Measurements from ENCODE around the gene CELSR3. TPM values are rescaled to one million over a fixed set of nuclear protein-coding genes. Genes with fewer than 3 reads are reported as not detected.
A peak's percentile ranks its signal among the peaks of the same experiment; 100 is the strongest.

CELSR3 gene
- total RNA-seq, 6 donors from 2014 or later = 0.76 to 10.5 (median 1.5) TPM

DNA sequence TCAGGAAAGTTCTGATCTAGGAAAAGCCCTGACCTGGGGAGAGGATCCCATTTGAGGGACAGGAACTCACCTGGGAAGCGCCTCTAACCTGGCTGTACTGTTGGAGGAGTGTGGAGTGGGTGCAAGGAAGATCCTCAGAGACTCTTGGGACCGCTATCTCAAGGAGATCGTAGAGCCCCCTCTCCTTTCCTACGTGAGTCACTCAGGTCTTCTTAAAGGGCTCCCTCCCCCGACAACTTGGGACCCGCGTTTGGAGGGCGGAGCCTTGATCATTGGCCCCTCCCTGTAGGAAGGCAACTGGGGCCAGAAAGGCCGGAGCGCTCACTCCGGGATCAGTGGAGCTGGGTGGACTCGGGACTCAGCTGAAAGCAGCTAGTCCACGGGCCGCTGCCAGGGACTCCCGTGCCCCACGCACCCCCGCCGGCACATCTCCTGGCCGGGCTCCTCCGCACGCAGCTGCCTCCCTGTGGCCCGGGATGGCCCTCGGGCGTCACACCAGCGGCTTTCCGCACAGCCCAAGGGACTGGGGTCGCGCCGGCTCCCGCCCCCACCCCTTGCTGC lies 27.9 kb downstream of the CELSR3 start:
- no peaks in the 10 kb centered on the region for H3K27me3 ChIP-seq
- H3K4me3 ChIP-seq = peak overlapping the region; percentile 77 to 98 (median 87)
- no peaks in the 10 kb centered on the region for H3K9me3 ChIP-seq
- H3K27ac ChIP-seq = peak overlapping the region; percentile 71 to 86 (median 82)
- DNase-seq (peak in 1 of 2 donors; percentile 72), ATAC-seq (ENCODE audit: low FRiP score in 2 of 2) (peak; percentile 10 to 70)
- H3K36me3 ChIP-seq = peaks cover 0 to 34% (median 17%) of the 10 kb centered on the region in 4 donors
- peaks cover 18 to 26% (median 23%) of the 10 kb centered on the region in 4 donors for H3K4me1 ChIP-seq
- WGBS, 2 donors = 10% methylated on average over 8 to 9 of the region's 30 CpGs
- TF ChIP-seq POLR2AphosphoS5 (IDR thresholded peaks at IDR 0.05) = no peak
- TF ChIP-seq, protein P1, sequence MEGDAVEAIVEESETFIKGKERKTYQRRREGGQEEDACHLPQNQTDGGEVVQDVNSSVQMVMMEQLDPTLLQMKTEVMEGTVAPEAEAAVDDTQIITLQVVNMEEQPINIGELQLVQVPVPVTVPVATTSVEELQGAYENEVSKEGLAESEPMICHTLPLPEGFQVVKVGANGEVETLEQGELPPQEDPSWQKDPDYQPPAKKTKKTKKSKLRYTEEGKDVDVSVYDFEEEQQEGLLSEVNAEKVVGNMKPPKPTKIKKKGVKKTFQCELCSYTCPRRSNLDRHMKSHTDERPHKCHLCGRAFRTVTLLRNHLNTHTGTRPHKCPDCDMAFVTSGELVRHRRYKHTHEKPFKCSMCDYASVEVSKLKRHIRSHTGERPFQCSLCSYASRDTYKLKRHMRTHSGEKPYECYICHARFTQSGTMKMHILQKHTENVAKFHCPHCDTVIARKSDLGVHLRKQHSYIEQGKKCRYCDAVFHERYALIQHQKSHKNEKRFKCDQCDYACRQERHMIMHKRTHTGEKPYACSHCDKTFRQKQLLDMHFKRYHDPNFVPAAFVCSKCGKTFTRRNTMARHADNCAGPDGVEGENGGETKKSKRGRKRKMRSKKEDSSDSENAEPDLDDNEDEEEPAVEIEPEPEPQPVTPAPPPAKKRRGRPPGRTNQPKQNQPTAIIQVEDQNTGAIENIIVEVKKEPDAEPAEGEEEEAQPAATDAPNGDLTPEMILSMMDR (IDR thresholded peaks at IDR 0.05) = no peak
- TF ChIP-seq POLR2A (IDR thresholded peaks at IDR 0.05) = no peak
- TF ChIP-seq EP300 (IDR thresholded peaks at IDR 0.05) = no peak

DNA sequence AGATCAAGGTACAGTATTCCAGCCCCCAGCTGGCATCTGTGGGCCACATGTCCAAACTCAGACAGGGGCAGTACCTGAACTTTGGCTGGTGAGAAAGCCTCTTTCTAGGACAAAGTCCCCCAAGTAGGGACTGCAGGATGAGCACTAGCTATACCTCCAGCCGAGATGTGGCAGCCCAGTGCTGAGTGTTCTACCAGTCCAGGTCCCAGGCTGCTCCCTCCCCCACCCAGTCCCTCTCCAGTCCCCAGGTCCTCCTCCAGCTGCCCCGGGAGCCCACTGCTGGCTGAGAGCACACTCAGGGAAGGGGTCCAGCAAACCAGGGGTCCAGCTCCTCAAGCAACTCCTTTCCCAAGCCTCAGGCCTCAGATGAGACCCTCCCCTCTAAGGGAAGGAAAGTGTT lies 28.9 kb downstream of the CELSR3 start:
- H3K36me3 ChIP-seq = peaks cover 0 to 44% (median 24%) of the 10 kb centered on the region in 4 donors
- ATAC-seq (ENCODE audit: low FRiP score in 2 of 2) = no peak
- peaks cover 18 to 26% (median 23%) of the 10 kb centered on the region in 4 donors for H3K4me1 ChIP-seq
- TF ChIP-seq, protein P1 (IDR thresholded peaks at IDR 0.05) = no peak
- TF ChIP-seq POLR2AphosphoS5 (IDR thresholded peaks at IDR 0.05) = no peak
- no peak for TF ChIP-seq POLR2A (IDR thresholded peaks at IDR 0.05)
- TF ChIP-seq EP300 (IDR thresholded peaks at IDR 0.05) = no peak
- no peak for DNase-seq
- no peaks in the 10 kb centered on the region for H3K9me3 ChIP-seq
- 86 to 95% methylated on average over 1 to 2 of the region's 2 CpGs for WGBS, 2 donors
- H3K27me3 ChIP-seq = no peaks in the 10 kb centered on the region
- H3K27ac ChIP-seq = peak overlapping the region in 1 of 4 donors; percentile 79
- H3K4me3 ChIP-seq = no peak overlapping the region

DNA sequence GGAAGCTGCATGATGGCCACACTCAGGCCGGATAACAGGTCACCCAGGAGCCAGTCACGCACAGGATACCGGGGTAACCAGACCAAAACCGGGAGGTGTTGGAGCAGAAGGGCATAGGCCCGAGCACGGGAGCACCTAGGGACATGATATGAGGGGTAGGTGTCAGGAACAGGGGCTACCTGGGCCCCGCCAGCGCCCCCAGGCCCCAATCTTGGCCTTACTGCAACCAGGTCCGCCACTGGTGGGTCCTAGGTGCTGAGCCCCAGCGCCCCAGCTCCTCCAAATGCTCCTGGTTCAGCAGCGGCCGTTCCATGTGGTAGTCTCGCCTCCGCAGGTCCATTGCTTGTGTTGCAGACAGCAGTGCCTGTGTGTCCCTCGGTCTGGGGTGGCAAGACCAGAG lies 29.4 kb downstream of the CELSR3 start:
- H3K27ac ChIP-seq = no peak overlapping the region
- H3K9me3 ChIP-seq = no peaks in the 10 kb centered on the region
- ATAC-seq (ENCODE audit: low FRiP score in 2 of 2) (no peak), DNase-seq (peak in 1 of 2 donors; percentile 77)
- TF ChIP-seq, protein P1 (IDR thresholded peaks at IDR 0.05) = no peak
- TF ChIP-seq POLR2A (IDR thresholded peaks at IDR 0.05) = no peak
- TF ChIP-seq POLR2AphosphoS5 (IDR thresholded peaks at IDR 0.05) = no peak
- TF ChIP-seq EP300 (IDR thresholded peaks at IDR 0.05) = no peak
- H3K27me3 ChIP-seq = no peaks in the 10 kb centered on the region
- peaks cover 0 to 48% (median 26%) of the 10 kb centered on the region in 4 donors for H3K36me3 ChIP-seq
- H3K4me3 ChIP-seq = no peak overlapping the region
- WGBS, 2 donors = 97% methylated on average over 13 to 15 of the region's 15 CpGs
- H3K4me1 ChIP-seq = peaks cover 18 to 26% (median 23%) of the 10 kb centered on the region in 4 donors

DNA sequence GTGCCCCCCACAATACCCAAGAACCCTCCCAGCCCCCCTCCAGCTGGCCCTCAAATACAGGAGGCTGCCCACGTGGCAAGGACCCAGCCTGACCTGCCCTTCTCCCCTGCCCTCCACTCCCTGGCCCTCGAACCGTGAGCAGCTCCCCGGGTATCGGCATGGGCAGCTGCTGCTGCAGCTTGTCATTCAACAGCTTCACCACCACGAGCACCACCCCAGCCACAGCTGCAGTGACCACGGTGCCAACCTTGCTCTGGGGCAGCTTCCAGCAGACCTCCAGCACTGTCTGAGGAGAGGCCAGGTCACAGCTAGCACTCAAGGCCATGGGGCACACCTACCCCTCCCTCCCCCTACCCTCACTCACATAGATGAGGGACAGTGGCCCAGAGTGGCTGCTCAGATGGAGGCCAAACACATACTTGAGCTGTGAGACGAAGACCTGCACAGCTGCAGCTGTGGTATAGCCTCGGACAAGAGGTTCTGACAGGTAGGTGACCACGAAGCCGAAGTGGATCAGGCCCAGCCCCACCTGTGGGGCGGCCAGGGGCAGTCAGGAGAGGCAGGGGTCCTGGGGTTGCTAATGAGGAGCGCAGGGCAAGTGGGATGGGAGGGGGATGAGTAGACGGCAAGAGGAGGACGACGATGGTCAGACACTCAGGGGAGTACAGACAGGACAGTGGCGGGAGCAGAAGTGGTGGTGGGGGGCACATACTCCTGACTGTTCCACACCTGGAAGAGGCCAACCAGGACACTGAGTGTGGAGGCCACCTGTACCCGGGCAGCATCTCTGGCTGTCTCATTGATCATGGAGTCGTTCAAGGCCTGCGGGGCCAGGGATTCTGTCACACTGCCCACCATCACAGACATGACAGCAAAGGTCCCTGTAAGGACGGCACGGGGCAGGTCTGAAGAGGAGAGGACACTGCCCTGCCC lies 30.9 kb downstream of the CELSR3 start:
- H3K27me3 ChIP-seq = no peaks in the 10 kb centered on the region
- TF ChIP-seq POLR2A (IDR thresholded peaks at IDR 0.05) = no peak
- TF ChIP-seq EP300 (IDR thresholded peaks at IDR 0.05) = no peak
- no peak for TF ChIP-seq POLR2AphosphoS5 (IDR thresholded peaks at IDR 0.05)
- TF ChIP-seq, protein P1 (IDR thresholded peaks at IDR 0.05) = no peak
- DNase-seq (no peak), ATAC-seq (ENCODE audit: low FRiP score in 2 of 2) (no peak)
- WGBS, 2 donors = 91 to 98% methylated on average over 15 to 22 of the region's 22 CpGs
- H3K27ac ChIP-seq = no peak overlapping the region
- H3K4me1 ChIP-seq = peaks cover 18 to 26% (median 23%) of the 10 kb centered on the region in 4 donors
- H3K36me3 ChIP-seq = peaks cover 5 to 63% (median 38%) of the 10 kb centered on the region in 4 donors
- H3K9me3 ChIP-seq = no peaks in the 10 kb centered on the region
- H3K4me3 ChIP-seq = no peak overlapping the region
